Lung (tissue), 12 donors: Measurements from ENCODE around the gene ZNF710. TPM values are rescaled to one million over a fixed set of nuclear protein-coding genes. Genes with fewer than 3 reads are reported as not detected.
A peak's percentile ranks its signal among the peaks of the same experiment; 100 is the strongest.

Experiments used
- ATAC-seq: fragments of 200-7000 bp; cut with Tn5 transposase; one replicate; pipeline ENCODE4 v1.9.1; 2020; ENCODE audit warnings: moderate number of reproducible peaks; ENCODE audit not compliant: insufficient read depth, low FRiP score
- DNase-seq, 3 donors: peaks; one replicate each; pipeline ENCODE4 v3.0.0-alpha.2; 2013 to 2017
- H3K27ac ChIP-seq, 2 donors: one replicate each; pipeline ENCODE4 v1.5.1; 2013; ENCODE audit warnings: mild to moderate bottlenecking in 2 of 2, moderate library complexity in 2 of 2, control low read depth in 1 of 2, inconsistent platforms in 1 of 2, low read depth in 1 of 2, low read length in 1 of 2
- H3K27me3 ChIP-seq, 3 donors: one replicate each; pipeline ENCODE4 v1.5.1; 2013; ENCODE audit warnings: low read length in 2 of 3; ENCODE audit not compliant: control insufficient read depth in 3 of 3, insufficient read depth in 3 of 3
- H3K36me3 ChIP-seq, 4 donors: one replicate each; pipeline ENCODE4 v1.5.1; 2013; ENCODE audit warnings: low read length in 4 of 4, mild to moderate bottlenecking in 1 of 4, moderate library complexity in 1 of 4; ENCODE audit not compliant: control insufficient read depth in 4 of 4, insufficient read depth in 4 of 4
- H3K4me1 ChIP-seq, 5 donors: one replicate each; pipeline ENCODE4 v1.5.1; 2013; ENCODE audit warnings: low read length in 5 of 5, mild to moderate bottlenecking in 2 of 5, moderate library complexity in 1 of 5; ENCODE audit not compliant: control insufficient read depth in 5 of 5, insufficient read depth in 5 of 5
- H3K4me3 ChIP-seq: one replicate; pipeline ENCODE4 v1.5.1; 2013; ENCODE audit warnings: mild to moderate bottlenecking, control low read depth, moderate library complexity
- H3K9ac ChIP-seq, 2 donors: one replicate each; pipeline ENCODE4 v1.5.1; 2013; ENCODE audit warnings: low read length in 2 of 2, control low read depth in 1 of 2; ENCODE audit not compliant: insufficient read depth in 1 of 2
- H3K9me3 ChIP-seq, 4 donors: one replicate each; pipeline ENCODE4 v1.5.1; 2013; ENCODE audit warnings: low read length in 3 of 4, mild to moderate bottlenecking in 1 of 4, moderate library complexity in 1 of 4; ENCODE audit not compliant: control insufficient read depth in 4 of 4, insufficient read depth in 3 of 4
- WGBS, 2 donors: extraction: QIAGEN DNeasy Blood & Tissue Kit; methylation state at CpG; one replicate each; pipeline ENCODE4 v1.1.7; 2013; 5-methylcytosine and 5-hydroxymethylcytosine counted together
- polyA plus RNA-seq, 2 donors: library from polyadenylated mRNA; stranded (reverse); fragments of 200-250 nt; gene quantifications; one replicate each; pipeline ENCODE4 v1.2.1, GENCODE V29; 2013
- total RNA-seq, 2 donors: library from RNA; depleted of rRNA in 1 of 2; stranded (reverse); fragments of >200 nt in 1 of 2; gene quantifications; one replicate each; pipeline ENCODE4 v1.2.1, GENCODE V29; 2014 to 2021
- TF ChIP-seq, protein P1 (sequence below): IDR thresholded peaks from 2 replicates; pipeline ENCODE4 v1.5.1; 2012; ENCODE audit warnings: mild to moderate bottlenecking; ENCODE audit errors: control extremely low read depth, extremely low read depth
- donor health status: control.
- donor health status: control.
- donor health status: Bipolar disorder and iron deficiency.
- donor health status: healthy.
- donor health status: DM: yes; HTN: yes; CAD: no.

The ZNF710 gene
- total and polyA plus RNA-seq, 4 donors = 19.6 to 49.1 (median 38.6) TPM

DNA sequence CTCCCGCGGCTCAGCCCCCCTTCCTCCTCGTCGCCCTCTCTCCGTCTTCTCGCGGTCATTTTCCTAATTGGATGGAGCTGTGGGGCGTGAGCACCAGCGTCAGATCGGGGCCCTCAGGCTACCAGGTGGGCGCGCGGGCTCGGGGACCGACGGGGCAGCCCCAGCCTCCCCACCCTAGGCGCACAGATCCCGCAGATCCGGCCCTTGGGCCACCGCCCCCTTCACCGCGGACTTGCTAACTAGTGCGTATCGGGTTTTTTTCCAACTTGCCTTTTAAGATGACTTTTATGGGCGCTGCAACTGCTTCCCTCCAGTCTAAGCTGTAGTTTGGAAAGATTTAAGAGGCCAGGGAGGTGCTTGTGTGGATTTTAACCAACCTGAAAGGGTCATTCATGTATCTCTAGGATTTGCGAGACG is 1.3 kb downstream of the ZNF710 start:
- peak; percentile 64 to 76 (median 71) for DNase-seq
- ATAC-seq = no peak
- Histone ChIP-seq H3K27ac (peak overlapping the region in 1 of 2 donors; percentile 97), H3K9ac (peak overlapping the region in 1 of 2 donors; percentile 67), H3K27me3 (no peaks in the 10 kb centered on the region), H3K4me1 (peaks cover 0 to 34% (median 27%) of the 10 kb centered on the region in 5 donors), H3K9me3 (no peaks in the 10 kb centered on the region), H3K4me3 (peak overlapping the region; percentile 75), H3K36me3 (no peaks in the 10 kb centered on the region)
- 1 to 3% methylated on average over 27 of the region's 27 CpGs for WGBS, 2 donors
- TF ChIP-seq, protein P1, sequence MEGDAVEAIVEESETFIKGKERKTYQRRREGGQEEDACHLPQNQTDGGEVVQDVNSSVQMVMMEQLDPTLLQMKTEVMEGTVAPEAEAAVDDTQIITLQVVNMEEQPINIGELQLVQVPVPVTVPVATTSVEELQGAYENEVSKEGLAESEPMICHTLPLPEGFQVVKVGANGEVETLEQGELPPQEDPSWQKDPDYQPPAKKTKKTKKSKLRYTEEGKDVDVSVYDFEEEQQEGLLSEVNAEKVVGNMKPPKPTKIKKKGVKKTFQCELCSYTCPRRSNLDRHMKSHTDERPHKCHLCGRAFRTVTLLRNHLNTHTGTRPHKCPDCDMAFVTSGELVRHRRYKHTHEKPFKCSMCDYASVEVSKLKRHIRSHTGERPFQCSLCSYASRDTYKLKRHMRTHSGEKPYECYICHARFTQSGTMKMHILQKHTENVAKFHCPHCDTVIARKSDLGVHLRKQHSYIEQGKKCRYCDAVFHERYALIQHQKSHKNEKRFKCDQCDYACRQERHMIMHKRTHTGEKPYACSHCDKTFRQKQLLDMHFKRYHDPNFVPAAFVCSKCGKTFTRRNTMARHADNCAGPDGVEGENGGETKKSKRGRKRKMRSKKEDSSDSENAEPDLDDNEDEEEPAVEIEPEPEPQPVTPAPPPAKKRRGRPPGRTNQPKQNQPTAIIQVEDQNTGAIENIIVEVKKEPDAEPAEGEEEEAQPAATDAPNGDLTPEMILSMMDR = no peak

DNA sequence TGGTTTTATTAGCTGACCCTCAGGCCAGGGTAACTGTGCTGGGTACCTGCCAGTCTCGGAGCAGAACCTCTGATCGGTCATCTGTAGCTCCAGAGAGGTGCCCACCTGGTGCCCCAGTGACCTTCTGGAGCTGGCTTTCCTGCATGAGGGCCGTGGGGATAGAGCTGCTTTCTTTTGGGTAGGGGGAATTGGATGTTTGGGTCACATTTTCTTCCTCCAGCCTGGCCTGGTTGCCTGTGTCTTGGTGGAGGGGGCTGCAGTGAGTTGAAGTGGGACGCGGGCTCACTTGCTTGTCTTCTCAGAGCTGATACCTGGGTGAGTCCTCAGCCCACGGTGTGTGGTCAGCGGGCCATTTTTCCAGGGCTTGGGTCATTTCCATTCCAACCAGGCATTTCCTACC is 2.6 kb downstream of the ZNF710 start:
- TF ChIP-seq, protein P1 = no peak
- peak overlapping the region in 1 of 2 donors; percentile 97 for H3K27ac ChIP-seq

DNA sequence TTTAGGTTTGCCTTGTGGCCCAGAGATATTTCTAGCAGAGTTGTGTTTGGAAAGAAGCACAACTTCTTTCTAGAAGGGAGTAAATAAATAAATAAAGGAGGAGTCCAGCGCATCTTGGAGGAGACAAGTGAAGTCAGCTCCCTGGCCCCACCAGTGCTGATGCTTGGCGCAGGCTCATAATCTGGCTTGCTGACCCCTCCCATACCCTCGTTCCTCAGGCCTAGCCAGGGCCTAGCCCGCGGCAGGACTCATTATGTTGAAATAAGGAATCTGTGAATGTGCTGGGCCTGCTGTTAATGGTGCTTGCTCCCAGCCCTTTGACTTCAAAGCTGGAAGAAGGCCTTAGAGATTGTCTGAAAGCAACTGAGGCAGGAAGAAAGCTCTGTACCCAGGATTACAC is 3.1 kb downstream of the ZNF710 start:
- H3K36me3 ChIP-seq = peaks cover 0 to 3% (median 0%) of the 10 kb centered on the region in 4 donors
- no peak for ATAC-seq
- WGBS, 2 donors = 41 to 50% methylated on average over 5 of the region's 5 CpGs
- no peaks in the 10 kb centered on the region for H3K9me3 ChIP-seq
- TF ChIP-seq, protein P1 = no peak
- DNase-seq = peak; percentile 29 to 66 (median 61)
- peaks cover 0 to 34% (median 25%) of the 10 kb centered on the region in 5 donors for H3K4me1 ChIP-seq
- peak overlapping the region; percentile 38 to 97 for H3K27ac ChIP-seq
- no peaks in the 10 kb centered on the region for H3K27me3 ChIP-seq
- peak overlapping the region in 1 of 2 donors; percentile 66 for H3K9ac ChIP-seq
- no peak overlapping the region for H3K4me3 ChIP-seq

More for the DNA sequence above, 2.6 kb downstream of the ZNF710 start:
- Histone ChIP-seq H3K9ac (no peak overlapping the region), H3K4me1 (peaks cover 0 to 34% (median 27%) of the 10 kb centered on the region in 5 donors), H3K36me3 (no peaks in the 10 kb centered on the region), H3K27me3 (no peaks in the 10 kb centered on the region), H3K4me3 (no peak overlapping the region), H3K9me3 (no peaks in the 10 kb centered on the region)
- ATAC-seq = no peak
- 88 to 92% methylated on average over 7 of the region's 7 CpGs for WGBS, 2 donors
- DNase-seq = no peak

DNA sequence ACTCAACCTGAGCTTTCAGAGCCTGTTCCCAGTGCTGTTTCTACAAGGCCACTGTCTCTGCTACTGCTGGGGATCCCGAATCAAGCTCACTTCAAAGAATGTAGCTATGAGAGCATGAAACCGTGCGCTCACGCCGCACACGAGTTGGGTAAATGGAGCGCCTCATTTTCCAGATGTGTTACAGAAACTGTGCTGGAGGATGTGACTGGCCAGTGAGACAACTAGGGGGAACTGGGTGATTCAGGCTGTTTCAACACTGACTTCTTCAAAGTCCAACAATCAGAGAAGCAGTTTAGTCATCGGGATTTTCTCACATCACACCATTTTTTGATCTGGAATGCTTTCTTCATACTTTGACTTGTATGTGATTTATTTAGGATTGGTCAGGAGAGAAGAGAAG is 3.5 kb downstream of the ZNF710 start:
- TF ChIP-seq, protein P1 = no peak
- peaks cover 0 to 7% (median 0%) of the 10 kb centered on the region in 4 donors for H3K36me3 ChIP-seq
- H3K9ac ChIP-seq = peak overlapping the region in 1 of 2 donors; percentile 66
- DNase-seq (peak; percentile 33 to 59 (median 37)), ATAC-seq (peak; percentile 28)
- H3K9me3 ChIP-seq = no peaks in the 10 kb centered on the region
- no peak overlapping the region for H3K4me3 ChIP-seq
- no peaks in the 10 kb centered on the region for H3K27me3 ChIP-seq
- H3K4me1 ChIP-seq = peaks cover 0 to 34% (median 21%) of the 10 kb centered on the region in 5 donors
- WGBS, 2 donors = 37 to 42% methylated on average over 8 of the region's 8 CpGs
- peak overlapping the region; percentile 38 to 97 for H3K27ac ChIP-seq
